Measurements from ENCODE around the gene CCM2.

CCM2 gene

DNA sequence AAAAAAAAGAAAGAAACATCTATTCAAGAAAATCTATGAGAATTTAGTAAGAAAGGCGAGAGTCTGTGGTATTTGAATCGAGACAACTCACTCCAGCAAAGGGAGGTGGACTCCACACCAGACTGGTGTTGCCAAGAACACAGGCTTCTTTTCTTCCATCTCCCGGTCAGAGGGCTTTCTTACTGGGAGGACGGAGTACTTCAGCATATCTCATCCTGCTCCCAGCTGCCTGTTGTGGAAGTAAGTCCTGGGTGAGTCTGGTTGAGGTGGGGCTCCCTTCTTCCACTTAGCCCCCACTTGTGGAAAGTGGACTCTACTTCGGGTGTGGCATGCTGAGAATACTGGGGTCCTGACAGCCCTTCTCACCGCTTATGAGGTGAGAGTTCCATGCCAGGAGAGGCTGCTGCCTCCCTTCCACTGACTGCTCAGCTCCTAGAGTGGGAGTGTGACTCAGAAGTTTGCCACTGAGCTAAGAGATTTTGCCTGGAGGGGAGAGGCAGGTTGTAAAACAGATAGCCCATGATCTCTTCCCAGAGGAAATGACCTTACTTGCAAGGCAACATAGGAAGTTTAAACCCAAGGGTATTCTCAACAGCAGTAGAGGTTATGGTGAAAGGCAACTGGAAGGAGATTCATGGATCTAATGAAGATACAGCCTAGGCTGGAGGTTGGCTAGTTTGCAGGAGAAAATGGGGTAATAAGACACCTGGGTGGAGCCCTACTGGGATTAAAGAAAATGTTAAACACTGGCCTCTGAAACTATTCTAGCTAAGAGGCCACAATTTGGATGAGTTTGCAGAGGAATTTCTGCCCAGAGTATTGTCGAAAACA lies 92.3 kb downstream of the CCM2 start:
- Histone ChIP-seq H3K27ac (ENCODE audit: poor library complexity, severe bottlenecking) (peak overlapping the region; percentile 17), H3K4me3 (ENCODE audit: severe bottlenecking) (no peak overlapping the region), H3K9me3 (ENCODE audit: severe bottlenecking) (no peaks in the 10 kb centered on the region), H3K4me1 (ENCODE audit: insufficient read depth, poor library complexity, severe bottlenecking) (peaks cover 5% of the 10 kb centered on the region), H3K36me3 (ENCODE audit: low read depth) (no peaks in the 10 kb centered on the region), H3K27me3 (ENCODE audit: insufficient read depth, poor library complexity, severe bottlenecking) (no peaks in the 10 kb centered on the region)
- TF ChIP-seq, protein P1, sequence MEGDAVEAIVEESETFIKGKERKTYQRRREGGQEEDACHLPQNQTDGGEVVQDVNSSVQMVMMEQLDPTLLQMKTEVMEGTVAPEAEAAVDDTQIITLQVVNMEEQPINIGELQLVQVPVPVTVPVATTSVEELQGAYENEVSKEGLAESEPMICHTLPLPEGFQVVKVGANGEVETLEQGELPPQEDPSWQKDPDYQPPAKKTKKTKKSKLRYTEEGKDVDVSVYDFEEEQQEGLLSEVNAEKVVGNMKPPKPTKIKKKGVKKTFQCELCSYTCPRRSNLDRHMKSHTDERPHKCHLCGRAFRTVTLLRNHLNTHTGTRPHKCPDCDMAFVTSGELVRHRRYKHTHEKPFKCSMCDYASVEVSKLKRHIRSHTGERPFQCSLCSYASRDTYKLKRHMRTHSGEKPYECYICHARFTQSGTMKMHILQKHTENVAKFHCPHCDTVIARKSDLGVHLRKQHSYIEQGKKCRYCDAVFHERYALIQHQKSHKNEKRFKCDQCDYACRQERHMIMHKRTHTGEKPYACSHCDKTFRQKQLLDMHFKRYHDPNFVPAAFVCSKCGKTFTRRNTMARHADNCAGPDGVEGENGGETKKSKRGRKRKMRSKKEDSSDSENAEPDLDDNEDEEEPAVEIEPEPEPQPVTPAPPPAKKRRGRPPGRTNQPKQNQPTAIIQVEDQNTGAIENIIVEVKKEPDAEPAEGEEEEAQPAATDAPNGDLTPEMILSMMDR (IDR thresholded peaks at IDR 0.05; ENCODE audit: poor library complexity, severe bottlenecking) = no peak
- ATAC-seq (ENCODE audit: low read depth) = peak; percentile 65
- no peak for DNase-seq (ENCODE audit: low spot score)

DNA sequence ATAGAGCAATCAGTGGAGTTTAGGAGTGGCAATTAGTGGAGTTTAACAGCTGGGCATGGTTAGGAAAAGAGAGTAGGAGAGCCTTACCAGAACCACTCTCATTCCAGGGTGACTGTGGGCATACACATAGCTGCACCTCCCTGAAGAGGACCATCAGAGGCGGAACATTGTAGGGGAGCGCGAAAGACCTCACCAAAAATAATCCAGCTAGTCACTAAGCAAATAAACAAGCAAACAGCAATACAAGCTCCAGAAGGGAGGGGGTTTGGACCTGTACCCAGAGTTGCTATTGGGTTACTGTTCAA lies 92.9 kb downstream of the CCM2 start:
- H3K9me3 ChIP-seq (ENCODE audit: severe bottlenecking) = no peaks in the 10 kb centered on the region
- H3K4me1 ChIP-seq (ENCODE audit: insufficient read depth, poor library complexity, severe bottlenecking) = peaks cover 5% of the 10 kb centered on the region
- H3K27ac ChIP-seq (ENCODE audit: poor library complexity, severe bottlenecking) = peak overlapping the region; percentile 17
- DNase-seq (ENCODE audit: low spot score) (no peak), ATAC-seq (ENCODE audit: low read depth) (no peak)
- no peaks in the 10 kb centered on the region for H3K36me3 ChIP-seq (ENCODE audit: low read depth)
- H3K4me3 ChIP-seq (ENCODE audit: severe bottlenecking) = no peak overlapping the region
- TF ChIP-seq, protein P1 (IDR thresholded peaks at IDR 0.05; ENCODE audit: poor library complexity, severe bottlenecking) = no peak
- no peaks in the 10 kb centered on the region for H3K27me3 ChIP-seq (ENCODE audit: insufficient read depth, poor library complexity, severe bottlenecking)

DNA sequence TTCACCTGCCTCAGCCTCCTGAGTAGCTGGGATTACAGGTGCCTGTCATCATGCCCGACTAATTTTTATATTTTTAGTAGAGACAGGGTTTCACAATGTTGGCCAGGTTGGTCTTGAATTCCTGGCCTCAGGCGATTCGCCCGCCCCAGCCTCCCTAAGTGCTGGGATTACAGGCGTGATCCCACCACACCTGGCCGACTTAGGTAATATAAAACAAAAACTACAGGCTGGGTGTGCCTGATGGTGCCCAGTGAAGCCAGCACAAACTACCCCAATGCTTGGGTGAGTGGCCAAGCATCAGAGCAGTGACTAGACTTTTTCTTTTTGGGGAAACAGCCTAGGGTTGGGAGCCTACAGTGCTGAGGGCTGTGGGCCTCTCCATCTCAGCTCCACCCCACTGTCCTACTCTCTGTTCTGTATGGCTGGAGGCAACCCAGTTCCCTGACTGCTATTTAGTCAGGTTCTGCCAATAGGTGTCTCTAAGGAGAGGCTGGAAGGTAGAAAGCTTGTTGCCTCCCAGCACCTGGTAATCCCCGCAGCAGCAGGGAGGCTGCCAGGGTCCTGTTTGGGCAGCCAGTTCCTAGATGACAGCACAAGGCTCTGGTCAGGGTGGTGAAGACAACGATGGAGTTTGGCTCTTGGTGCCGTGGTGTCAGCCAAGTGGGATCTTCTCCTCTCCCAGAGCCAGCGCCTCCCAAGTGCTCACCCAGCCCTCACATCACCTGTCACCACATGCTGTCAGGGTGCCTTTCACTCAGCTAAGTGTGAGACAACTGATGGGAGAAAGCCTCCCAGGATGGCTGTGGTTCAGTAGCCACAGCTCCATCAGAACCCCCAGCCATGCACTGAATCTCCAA lies 99.2 kb downstream of the CCM2 start:
- Histone ChIP-seq H3K9me3 (ENCODE audit: severe bottlenecking) (no peaks in the 10 kb centered on the region), H3K4me3 (ENCODE audit: severe bottlenecking) (no peak overlapping the region), H3K27me3 (ENCODE audit: insufficient read depth, poor library complexity, severe bottlenecking) (no peaks in the 10 kb centered on the region), H3K27ac (ENCODE audit: poor library complexity, severe bottlenecking) (no peak overlapping the region), H3K36me3 (ENCODE audit: low read depth) (peaks cover 59% of the 10 kb centered on the region), H3K4me1 (ENCODE audit: insufficient read depth, poor library complexity, severe bottlenecking) (no peaks in the 10 kb centered on the region)
- ATAC-seq (ENCODE audit: low read depth) (peak; percentile 60), DNase-seq (ENCODE audit: low spot score) (no peak)
- TF ChIP-seq, protein P1 (IDR thresholded peaks at IDR 0.05; ENCODE audit: poor library complexity, severe bottlenecking) = no peak

DNA sequence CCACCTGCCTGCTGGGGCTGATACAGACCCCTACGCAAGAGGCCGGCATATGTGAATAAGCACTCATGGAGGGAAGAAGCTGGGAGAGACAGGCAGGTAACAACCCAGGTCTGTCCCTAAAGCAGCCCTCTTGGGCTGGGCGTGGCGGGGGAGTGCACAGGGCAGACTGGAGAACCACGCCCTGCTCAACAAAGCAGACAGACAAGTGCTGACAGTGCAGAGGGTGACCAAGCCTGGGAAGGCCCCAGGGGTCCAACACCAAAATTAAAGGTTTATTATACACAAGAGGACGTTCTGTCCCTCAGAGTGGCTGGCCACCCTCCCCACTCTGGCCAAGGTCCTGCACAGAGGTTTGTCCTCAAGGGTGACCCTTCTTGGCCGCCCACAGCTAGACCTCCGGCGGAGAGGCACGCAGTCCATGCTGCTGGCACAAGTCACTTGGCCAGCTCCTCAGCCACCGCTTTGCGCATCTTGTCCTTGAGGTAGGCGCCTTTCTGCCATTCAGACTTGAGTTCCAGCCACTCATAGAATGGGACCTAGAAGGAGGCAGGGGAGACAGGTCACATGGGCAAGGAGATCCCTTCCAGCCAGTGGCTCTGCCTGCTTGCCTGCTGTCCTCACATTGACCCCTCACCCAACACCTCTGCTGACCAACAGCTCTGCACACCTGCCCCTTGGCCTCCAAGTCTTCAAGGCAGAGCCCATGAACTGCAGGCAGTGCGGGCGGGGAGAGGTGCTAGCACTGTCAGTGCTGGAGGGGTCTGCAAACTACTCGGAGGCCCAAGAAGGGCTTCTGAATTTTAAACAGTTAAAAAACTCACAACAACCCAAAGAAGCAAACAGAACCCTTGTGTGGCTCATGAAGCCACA lies 100.1 kb downstream of the CCM2 start:
- TF ChIP-seq, protein P1 (IDR thresholded peaks at IDR 0.05; ENCODE audit: poor library complexity, severe bottlenecking) = no peak
- Histone ChIP-seq H3K36me3 (ENCODE audit: low read depth) (peaks cover 68% of the 10 kb centered on the region), H3K27me3 (ENCODE audit: insufficient read depth, poor library complexity, severe bottlenecking) (no peaks in the 10 kb centered on the region), H3K4me1 (ENCODE audit: insufficient read depth, poor library complexity, severe bottlenecking) (no peaks in the 10 kb centered on the region), H3K27ac (ENCODE audit: poor library complexity, severe bottlenecking) (no peak overlapping the region), H3K4me3 (ENCODE audit: severe bottlenecking) (no peak overlapping the region), H3K9me3 (ENCODE audit: severe bottlenecking) (no peaks in the 10 kb centered on the region)
- ATAC-seq (ENCODE audit: low read depth) (peak; percentile 29; the same call in 2 of the 3 replicates), DNase-seq (ENCODE audit: low spot score) (no peak)

All from RWPE2 (cell line).